ENCODE data around the gene FLNC.

The FLNC gene

DNA sequence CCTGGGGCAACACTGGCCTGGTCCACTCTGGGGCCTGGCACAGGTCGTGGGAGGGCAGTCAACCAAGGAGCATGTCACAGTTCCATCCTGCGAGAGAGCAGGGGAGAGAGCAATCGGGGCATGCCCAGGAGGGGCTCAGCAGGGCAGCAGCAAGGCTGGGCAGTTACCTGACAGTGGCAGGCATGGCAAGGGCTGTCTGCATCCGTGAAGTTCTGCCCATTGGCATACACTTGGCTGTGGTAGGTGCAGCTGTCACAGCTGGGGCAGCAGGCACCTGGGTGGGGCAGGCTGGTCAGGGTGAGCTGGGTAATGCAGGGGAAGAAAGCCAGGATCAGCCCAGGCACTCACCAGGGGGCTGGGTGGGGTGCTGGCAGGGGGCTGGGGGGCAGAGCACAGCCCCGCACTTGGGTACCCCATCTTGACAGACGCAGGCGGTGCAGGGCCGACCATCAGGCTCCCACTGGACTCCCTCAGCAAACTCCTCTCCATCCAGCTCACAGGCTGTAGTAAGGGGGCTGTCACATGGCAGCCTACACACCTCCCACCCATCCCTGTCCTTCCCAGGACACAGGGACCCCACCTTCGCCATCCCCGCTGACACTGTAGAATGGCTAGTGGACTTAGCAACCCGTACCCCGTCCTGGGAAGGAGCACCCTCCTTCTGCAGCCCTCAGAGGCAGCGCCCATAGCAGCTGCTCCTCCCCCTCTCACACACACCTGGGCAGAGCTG lies 62.5 kb downstream of the FLNC start:
- TF ChIP-seq, protein P1, sequence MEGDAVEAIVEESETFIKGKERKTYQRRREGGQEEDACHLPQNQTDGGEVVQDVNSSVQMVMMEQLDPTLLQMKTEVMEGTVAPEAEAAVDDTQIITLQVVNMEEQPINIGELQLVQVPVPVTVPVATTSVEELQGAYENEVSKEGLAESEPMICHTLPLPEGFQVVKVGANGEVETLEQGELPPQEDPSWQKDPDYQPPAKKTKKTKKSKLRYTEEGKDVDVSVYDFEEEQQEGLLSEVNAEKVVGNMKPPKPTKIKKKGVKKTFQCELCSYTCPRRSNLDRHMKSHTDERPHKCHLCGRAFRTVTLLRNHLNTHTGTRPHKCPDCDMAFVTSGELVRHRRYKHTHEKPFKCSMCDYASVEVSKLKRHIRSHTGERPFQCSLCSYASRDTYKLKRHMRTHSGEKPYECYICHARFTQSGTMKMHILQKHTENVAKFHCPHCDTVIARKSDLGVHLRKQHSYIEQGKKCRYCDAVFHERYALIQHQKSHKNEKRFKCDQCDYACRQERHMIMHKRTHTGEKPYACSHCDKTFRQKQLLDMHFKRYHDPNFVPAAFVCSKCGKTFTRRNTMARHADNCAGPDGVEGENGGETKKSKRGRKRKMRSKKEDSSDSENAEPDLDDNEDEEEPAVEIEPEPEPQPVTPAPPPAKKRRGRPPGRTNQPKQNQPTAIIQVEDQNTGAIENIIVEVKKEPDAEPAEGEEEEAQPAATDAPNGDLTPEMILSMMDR (IDR thresholded peaks at IDR 0.05), result no peak
- TF ChIP-seq ZFX (IDR thresholded peaks at IDR 0.05; ENCODE audit: borderline replicate concordance), result no peak
- no peak overlapping the region for H3K27ac ChIP-seq

DNA sequence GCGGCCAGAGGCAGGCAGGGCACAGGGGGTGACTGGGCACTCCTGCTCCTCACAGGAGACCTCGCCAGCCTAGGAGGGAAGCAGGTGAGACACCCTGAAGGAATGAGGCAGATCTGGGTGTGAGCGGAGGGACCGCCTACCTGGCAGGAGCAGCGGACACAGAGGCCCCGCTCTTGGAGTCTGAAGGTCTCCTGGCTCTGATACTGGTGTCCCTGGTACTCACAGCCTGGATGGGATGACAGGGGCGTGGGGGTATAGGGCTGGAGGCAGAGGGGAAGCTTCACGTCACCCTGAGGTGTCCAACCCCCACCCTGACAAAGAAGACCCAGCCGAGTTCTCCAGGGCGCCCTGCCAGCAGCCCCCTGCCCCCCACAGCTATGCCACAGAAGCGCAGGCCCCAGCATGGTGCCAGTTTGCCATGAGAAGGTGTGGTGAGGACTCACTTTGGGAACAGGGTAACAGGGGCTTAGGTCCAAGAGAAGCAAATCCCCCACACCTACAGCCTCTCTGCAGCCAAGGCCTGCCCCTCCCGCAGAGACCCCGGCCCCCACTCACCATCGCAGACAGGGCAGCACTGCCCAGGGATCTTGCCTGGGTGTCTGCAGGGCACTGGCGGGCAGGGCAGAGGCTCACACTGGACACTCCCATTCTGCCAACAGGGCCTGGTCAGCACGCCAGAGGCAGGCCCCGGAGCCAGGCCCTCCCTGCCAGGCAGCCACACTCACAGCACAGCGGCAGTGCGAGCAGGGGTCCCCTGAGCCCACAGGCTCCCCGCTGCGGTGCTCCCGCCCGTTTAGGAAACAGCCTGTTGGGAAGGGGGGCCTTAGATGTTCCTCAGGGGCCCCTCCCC lies 63.3 kb downstream of the FLNC start:
- H3K27ac ChIP-seq, result no peak overlapping the region
- TF ChIP-seq, protein P1 (IDR thresholded peaks at IDR 0.05), result no peak
- no peak for TF ChIP-seq ZFX (IDR thresholded peaks at IDR 0.05; ENCODE audit: borderline replicate concordance)

DNA sequence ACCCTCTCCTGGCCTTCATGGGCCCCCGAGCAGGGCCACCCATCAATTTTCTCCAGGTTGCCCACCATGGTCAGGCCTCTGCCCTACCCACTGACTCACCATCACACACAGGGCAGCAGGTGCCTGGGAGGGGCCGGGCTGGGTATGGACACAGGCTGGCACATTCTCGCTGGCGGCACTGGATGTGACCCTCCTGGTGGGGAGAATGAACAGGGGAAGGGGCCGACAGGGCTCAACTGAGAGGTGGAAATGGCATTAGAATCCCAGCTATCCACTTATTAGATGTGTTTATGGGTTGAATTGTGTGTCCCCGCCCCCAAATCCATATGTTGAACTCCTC lies 63.9 kb downstream of the FLNC start:
- no peak overlapping the region for H3K27ac ChIP-seq
- TF ChIP-seq, protein P1 (IDR thresholded peaks at IDR 0.05), result no peak
- no peak for TF ChIP-seq ZFX (IDR thresholded peaks at IDR 0.05; ENCODE audit: borderline replicate concordance)

DNA sequence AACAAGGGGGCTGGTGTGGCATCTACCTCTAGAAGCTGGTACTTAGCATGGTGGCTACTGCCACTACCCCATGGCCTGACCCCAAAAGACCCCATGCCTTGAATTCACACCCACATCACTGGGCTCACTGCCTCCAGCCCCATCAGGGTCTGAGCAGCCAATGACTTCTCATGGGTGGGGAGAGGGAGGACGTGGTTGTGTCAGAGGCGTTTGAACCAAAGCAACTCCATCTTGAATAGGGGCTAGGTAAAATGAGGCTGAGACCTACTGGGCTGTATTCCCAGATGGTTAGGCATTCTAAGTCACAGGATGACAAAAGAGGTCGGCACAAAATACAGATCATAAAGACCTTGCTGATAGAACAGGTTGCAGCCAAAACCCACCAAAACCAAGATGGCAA lies 65.1 kb downstream of the FLNC start:
- no peak for TF ChIP-seq ZFX (IDR thresholded peaks at IDR 0.05; ENCODE audit: borderline replicate concordance)
- TF ChIP-seq, protein P1 (IDR thresholded peaks at IDR 0.05), result no peak
- H3K27ac ChIP-seq, result no peak overlapping the region

DNA sequence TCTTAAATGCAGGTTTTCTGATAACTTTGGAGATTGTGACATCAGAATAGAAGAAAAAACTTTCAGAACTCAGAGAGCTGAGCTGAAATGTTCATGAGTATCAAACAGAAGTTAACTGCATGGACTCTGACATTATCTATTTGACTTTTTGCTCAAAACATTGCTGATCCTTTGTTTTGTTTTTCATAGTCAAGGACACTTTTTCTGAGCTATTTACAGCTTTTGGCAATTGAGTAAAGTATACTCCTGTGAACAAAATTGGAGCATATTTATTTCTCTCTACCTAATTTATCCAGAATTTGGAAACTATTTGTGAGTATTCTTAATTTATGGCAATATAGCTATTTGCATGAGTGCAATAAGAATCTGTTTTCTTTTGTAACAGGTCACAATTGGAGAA lies 69.2 kb downstream of the FLNC start:
- no peak overlapping the region for H3K27ac ChIP-seq
- TF ChIP-seq, protein P1 (IDR thresholded peaks at IDR 0.05), result no peak
- TF ChIP-seq ZFX (IDR thresholded peaks at IDR 0.05; ENCODE audit: borderline replicate concordance), result no peak

DNA sequence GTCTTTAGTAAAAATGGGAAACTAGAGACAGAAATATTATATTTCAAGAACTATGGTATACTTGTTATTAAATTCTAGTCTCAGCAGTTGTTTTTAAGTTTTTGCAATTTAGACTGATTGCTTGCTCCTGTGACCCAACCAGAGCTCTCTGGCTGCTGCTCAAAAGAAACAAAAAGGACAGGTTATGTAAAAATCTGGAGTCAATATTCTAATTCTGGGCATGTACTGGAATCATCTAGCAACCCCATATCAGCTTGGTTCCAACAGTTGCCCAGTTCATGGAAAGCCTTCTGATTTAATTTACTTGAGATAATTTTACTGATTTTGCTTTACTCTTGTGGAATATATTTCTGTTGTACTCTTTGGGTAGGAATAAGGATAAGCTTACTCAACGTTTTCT lies 70.0 kb downstream of the FLNC start:
- TF ChIP-seq, protein P1 (IDR thresholded peaks at IDR 0.05), result no peak
- no peak for TF ChIP-seq ZFX (IDR thresholded peaks at IDR 0.05; ENCODE audit: borderline replicate concordance)
- H3K27ac ChIP-seq, result no peak overlapping the region

Data from 22Rv1 (cell line).